H9 (cell line): ENCODE measurements around the gene DGKD. TPM values are rescaled to one million over a fixed set of nuclear protein-coding genes. Genes with fewer than 3 reads are reported as not detected.

Experiments
- DNase-seq: peaks from one replicate; pipeline ENCODE4 v3.0.0-alpha.2; 2017
- H2AFZ ChIP-seq: one replicate; pipeline ENCODE4 v1.6.1; 2013; ENCODE audit warnings: mild to moderate bottlenecking, low read length, control low read depth, moderate library complexity
- H2AK5ac ChIP-seq: 2 replicates; pipeline ENCODE4 v1.6.1; 2013; ENCODE audit warnings: low read length, control low read depth, mixed read lengths; ENCODE audit not compliant: insufficient read length
- H2BK120ac ChIP-seq: one replicate; pipeline ENCODE4 v1.6.1; 2013; ENCODE audit warnings: low read depth, mild to moderate bottlenecking, low read length, control low read depth, inconsistent platforms; ENCODE audit not compliant: poor library complexity, severe bottlenecking
- H2BK12ac ChIP-seq: 2 replicates; pipeline ENCODE4 v1.6.1; 2013; ENCODE audit warnings: low read length, control low read depth, mixed read lengths, low read depth; ENCODE audit not compliant: insufficient read length
- H2BK15ac ChIP-seq: 2 replicates; pipeline ENCODE4 v1.6.1; 2013; ENCODE audit warnings: low read depth, low read length, control low read depth
- H2BK20ac ChIP-seq: one replicate; pipeline ENCODE4 v1.6.1; 2013; ENCODE audit warnings: low read depth, mild to moderate bottlenecking, low read length, control low read depth, inconsistent platforms; ENCODE audit not compliant: poor library complexity, severe bottlenecking
- H2BK5ac ChIP-seq: 2 replicates; pipeline ENCODE4 v1.6.1; 2013; ENCODE audit warnings: low read length, control low read depth, mixed read lengths; ENCODE audit not compliant: insufficient read length
- H3K14ac ChIP-seq: 2 replicates; pipeline ENCODE4 v1.6.1; 2013; ENCODE audit warnings: low read length, control low read depth; ENCODE audit not compliant: insufficient read depth
- H3K18ac ChIP-seq: 2 replicates; pipeline ENCODE4 v1.6.1; 2013; ENCODE audit warnings: low read depth, mild to moderate bottlenecking, mixed read lengths, low read length, control low read depth; ENCODE audit not compliant: insufficient read length
- H3K23ac ChIP-seq: 2 replicates; pipeline ENCODE4 v1.6.1; 2013; ENCODE audit warnings: low read length, control low read depth, mixed read lengths, low read depth; ENCODE audit not compliant: insufficient read length
- H3K23me2 ChIP-seq: 2 replicates; pipeline ENCODE4 v1.6.1; 2013; ENCODE audit warnings: low read depth, mild to moderate bottlenecking, mixed read lengths, low read length, control low read depth; ENCODE audit not compliant: insufficient read length, poor library complexity, severe bottlenecking
- H3K27ac ChIP-seq: 2 replicates; pipeline ENCODE4 v1.5.1; 2013; ENCODE audit warnings: low read length, control low read depth, mixed read lengths, low read depth; ENCODE audit not compliant: insufficient read length
- H3K27me3 ChIP-seq: 2 replicates; pipeline ENCODE4 v1.6.1; 2013; ENCODE audit warnings: low read length, control low read depth, inconsistent platforms; ENCODE audit not compliant: insufficient read depth
- H3K4ac ChIP-seq: 2 replicates; pipeline ENCODE4 v1.6.1; 2013; ENCODE audit warnings: low read depth, mild to moderate bottlenecking, control low read depth, inconsistent platforms, low read length, moderate library complexity
- H3K4me1 ChIP-seq: 2 replicates; pipeline ENCODE4 v1.6.1; 2013; ENCODE audit warnings: low read length, control low read depth, inconsistent platforms; ENCODE audit not compliant: insufficient read depth
- H3K4me2 ChIP-seq: 2 replicates; pipeline ENCODE4 v1.6.1; 2013; ENCODE audit warnings: low read length, control low read depth, mixed read lengths; ENCODE audit not compliant: insufficient read length, insufficient read depth
- H3K56ac ChIP-seq: 2 replicates; pipeline ENCODE4 v1.6.1; 2013; ENCODE audit warnings: low read depth, mild to moderate bottlenecking, mixed read lengths, low read length, control low read depth; ENCODE audit not compliant: insufficient read length
- H3K79me1 ChIP-seq: 2 replicates; pipeline ENCODE4 v1.6.1; 2013; ENCODE audit warnings: low read depth, mild to moderate bottlenecking, moderate library complexity, low read length, control low read depth, inconsistent platforms; ENCODE audit not compliant: insufficient read depth, poor library complexity, severe bottlenecking
- H3K79me2 ChIP-seq: 2 replicates; pipeline ENCODE4 v1.6.1; 2013; ENCODE audit warnings: low read length, control low read depth, inconsistent platforms; ENCODE audit not compliant: insufficient read depth
- H3K9ac ChIP-seq: 2 replicates; pipeline ENCODE4 v1.6.1; 2013; ENCODE audit warnings: low read length, control low read depth, mixed read lengths; ENCODE audit not compliant: insufficient read length; ENCODE audit errors: extremely low read depth
- H3K9me3 ChIP-seq: one replicate; pipeline ENCODE4 v1.6.1; 2013; ENCODE audit warnings: low read depth, low read length, inconsistent platforms; ENCODE audit not compliant: control insufficient read depth
- H3T11ph ChIP-seq: one replicate; pipeline ENCODE4 v1.6.1; 2013; ENCODE audit warnings: mild to moderate bottlenecking, low read length, control low read depth, inconsistent platforms
- H4K20me1 ChIP-seq: one replicate; pipeline ENCODE4 v1.6.1; 2013; ENCODE audit not compliant: control insufficient read depth, insufficient read length, insufficient read depth
- H4K5ac ChIP-seq: 2 replicates; pipeline ENCODE4 v1.6.1; 2013; ENCODE audit warnings: low read depth, mild to moderate bottlenecking, mixed read lengths, low read length, control low read depth; ENCODE audit not compliant: insufficient read length
- H4K8ac ChIP-seq: replicated peaks from 2 replicates; pipeline ENCODE4 v1.6.1; 2013; ENCODE audit warnings: low read length, control low read depth, mixed read lengths, low read depth; ENCODE audit not compliant: insufficient read length
- H4K91ac ChIP-seq: 2 replicates; pipeline ENCODE4 v1.6.1; 2013; ENCODE audit warnings: low read depth, mild to moderate bottlenecking, moderate library complexity, mixed read lengths, low read length, control low read depth; ENCODE audit not compliant: insufficient read length
- H3K27ac Mint-ChIP-seq, 3 experiments: 2 replicates in 2 of 3; 3 replicates in 1 of 3; pipeline ENCODE4 v1.8.0; 2020 to 2021; ENCODE audit warnings: mixed read lengths in 3 of 3, mild to moderate bottlenecking in 1 of 3, moderate library complexity in 1 of 3
- H3K27me3 Mint-ChIP-seq: 2 replicates; pipeline ENCODE4 v1.8.0; 2021; ENCODE audit warnings: low read depth, mild to moderate bottlenecking, moderate library complexity, mixed read lengths
- H3K36me3 Mint-ChIP-seq, 3 experiments: 2 replicates in 2 of 3; 3 replicates in 1 of 3; pipeline ENCODE4 v1.8.0; 2020 to 2021; ENCODE audit warnings: low read depth in 3 of 3, mixed read lengths in 3 of 3; ENCODE audit not compliant: insufficient read depth in 1 of 3
- H3K4me1 Mint-ChIP-seq, 2 experiments: 2 replicates each; pipeline ENCODE4 v1.8.0; 2020; ENCODE audit warnings: mixed read lengths in 2 of 2
- H3K4me3 Mint-ChIP-seq, 2 experiments: 2 replicates in 1 of 2; 3 replicates in 1 of 2; pipeline ENCODE4 v1.8.0; 2020 to 2021; ENCODE audit warnings: mild to moderate bottlenecking in 2 of 2, mixed read lengths in 2 of 2, moderate library complexity in 1 of 2
- H3K9me3 Mint-ChIP-seq, 2 experiments: 2 replicates in 1 of 2; 3 replicates in 1 of 2; pipeline ENCODE4 v1.8.0; 2020; ENCODE audit warnings: mild to moderate bottlenecking in 2 of 2, mixed read lengths in 2 of 2, moderate library complexity in 1 of 2
- WGBS: extraction: QIAGEN DNeasy Blood & Tissue Kit; methylation state at CpG from one replicate; pipeline ENCODE4 v1.1.7; 2013; ENCODE audit warnings: missing lambda C conversion rate, low lambda C conversion rate, mixed read lengths; ENCODE audit not compliant: insufficient read length; ENCODE audit errors: extremely low coverage; 5-methylcytosine and 5-hydroxymethylcytosine counted together
- total RNA-seq: library from RNA; stranded (reverse); gene quantifications from 2 replicates; pipeline ENCODE4 v1.2.1, GENCODE V29; 2021
- TF ChIP-seq, protein P1 (sequence below): fragments of 200-600 bp; sonication (generic); conservative IDR thresholded peaks from 3 replicates; pipeline ENCODE4 v1.8.0; 2021; ENCODE audit warnings: antibody characterized with exemption, mild to moderate bottlenecking

The DGKD gene
- total RNA-seq, 1 experiment from 2014 or later, result 20.7 TPM

DNA sequence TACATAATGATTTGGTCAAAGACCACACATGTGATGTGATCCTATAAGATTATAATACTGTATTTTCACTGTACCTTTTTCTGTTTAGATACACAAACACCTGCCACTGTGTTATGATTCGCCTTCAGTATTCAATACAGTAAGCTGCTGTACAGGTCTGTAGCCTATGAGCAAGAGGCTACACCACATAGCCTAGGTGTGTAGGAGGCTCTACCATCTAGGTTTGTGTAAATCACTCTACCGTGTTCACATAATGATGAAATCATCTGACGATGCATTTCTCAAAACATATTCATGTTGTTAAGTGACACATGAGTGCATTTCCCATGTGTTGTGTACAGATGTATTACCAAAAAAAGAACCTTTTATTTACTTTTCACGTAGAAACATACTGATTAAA lies 137.8 kb downstream of the DGKD start:
- Histone ChIP-seq H3K23ac (no peak overlapping the region), H3K56ac (no peak overlapping the region), H2BK15ac (no peak overlapping the region), H3K79me1 (no peaks in the 10 kb centered on the region), H3K9me3 (no peaks in the 10 kb centered on the region), H3K27me3 (no peaks in the 10 kb centered on the region), H2AK5ac (no peak overlapping the region), H3K4ac (no peak overlapping the region), H2BK20ac (no peak overlapping the region), H3K4me2 (no peak overlapping the region), H3K79me2 (no peaks in the 10 kb centered on the region), H3T11ph (no peak overlapping the region), H2BK120ac (no peak overlapping the region), H3K14ac (no peak overlapping the region), H2BK5ac (no peak overlapping the region), H3K18ac (no peak overlapping the region), H3K23me2 (no peaks in the 10 kb centered on the region), H4K20me1 (no peaks in the 10 kb centered on the region), H2BK12ac (no peak overlapping the region), H4K8ac (no peak overlapping the region), H3K27ac (no peak overlapping the region), H3K4me1 (no peaks in the 10 kb centered on the region), H4K91ac (no peak overlapping the region), H4K5ac (no peak overlapping the region), H2AFZ (no peak overlapping the region), H3K9ac (no peak overlapping the region)
- TF ChIP-seq, protein P1, sequence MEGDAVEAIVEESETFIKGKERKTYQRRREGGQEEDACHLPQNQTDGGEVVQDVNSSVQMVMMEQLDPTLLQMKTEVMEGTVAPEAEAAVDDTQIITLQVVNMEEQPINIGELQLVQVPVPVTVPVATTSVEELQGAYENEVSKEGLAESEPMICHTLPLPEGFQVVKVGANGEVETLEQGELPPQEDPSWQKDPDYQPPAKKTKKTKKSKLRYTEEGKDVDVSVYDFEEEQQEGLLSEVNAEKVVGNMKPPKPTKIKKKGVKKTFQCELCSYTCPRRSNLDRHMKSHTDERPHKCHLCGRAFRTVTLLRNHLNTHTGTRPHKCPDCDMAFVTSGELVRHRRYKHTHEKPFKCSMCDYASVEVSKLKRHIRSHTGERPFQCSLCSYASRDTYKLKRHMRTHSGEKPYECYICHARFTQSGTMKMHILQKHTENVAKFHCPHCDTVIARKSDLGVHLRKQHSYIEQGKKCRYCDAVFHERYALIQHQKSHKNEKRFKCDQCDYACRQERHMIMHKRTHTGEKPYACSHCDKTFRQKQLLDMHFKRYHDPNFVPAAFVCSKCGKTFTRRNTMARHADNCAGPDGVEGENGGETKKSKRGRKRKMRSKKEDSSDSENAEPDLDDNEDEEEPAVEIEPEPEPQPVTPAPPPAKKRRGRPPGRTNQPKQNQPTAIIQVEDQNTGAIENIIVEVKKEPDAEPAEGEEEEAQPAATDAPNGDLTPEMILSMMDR, result no peak
- H3K36me3 Mint-ChIP-seq, result no peaks in the 10 kb centered on the region
- H3K27ac Mint-ChIP-seq, result no peak overlapping the region
- no peaks in the 10 kb centered on the region for H3K27me3 Mint-ChIP-seq
- DNase-seq, result no peak
- no peaks in the 10 kb centered on the region for H3K9me3 Mint-ChIP-seq
- H3K4me3 Mint-ChIP-seq, result no peak overlapping the region
- WGBS, result no CpG with 5 or more reads among the region's 4 CpGs
- peaks cover under 1 to 1% of the 10 kb centered on the region in 2 experiments; a peak in 2 of 4 replicates for H3K4me1 Mint-ChIP-seq
